Mesendoderm (in vitro differentiated cells): ENCODE data around the gene NECAB2.

Experiments
- DNase-seq: peaks from one replicate; pipeline ENCODE4 v3.0.0; 2013
- H2AK5ac ChIP-seq: 2 replicates; pipeline ENCODE4 v1.6.1; 2013; ENCODE audit warnings: low read length, inconsistent platforms
- H2BK120ac ChIP-seq: 2 replicates; pipeline ENCODE4 v1.6.1; 2013; ENCODE audit warnings: low read depth, mild to moderate bottlenecking, low read length, moderate library complexity, mixed read lengths
- H2BK15ac ChIP-seq: replicated peaks from 2 replicates; pipeline ENCODE4 v1.6.1; 2013; ENCODE audit warnings: low read depth, mild to moderate bottlenecking, moderate library complexity
- H2BK5ac ChIP-seq: 2 replicates; pipeline ENCODE4 v1.6.1; 2013; ENCODE audit warnings: low read length, inconsistent platforms
- H3K18ac ChIP-seq: 2 replicates; pipeline ENCODE4 v1.6.1; 2013; ENCODE audit warnings: mild to moderate bottlenecking, low read length, mixed read lengths
- H3K23ac ChIP-seq: one replicate; pipeline ENCODE4 v1.6.1; 2013; ENCODE audit warnings: low read length
- H3K27ac ChIP-seq: 2 replicates; pipeline ENCODE4 v1.5.1; 2013; ENCODE audit warnings: low read depth, mild to moderate bottlenecking, inconsistent platforms, low read length, moderate library complexity
- H3K27me3 ChIP-seq: 2 replicates; pipeline ENCODE4 v1.6.1; 2013; ENCODE audit warnings: low read length, control low read depth, mild to moderate bottlenecking, inconsistent platforms; ENCODE audit not compliant: insufficient read depth, poor library complexity
- H3K36me3 ChIP-seq: 2 replicates; pipeline ENCODE4 v1.6.1; 2013; ENCODE audit warnings: low read length, inconsistent platforms; ENCODE audit not compliant: control insufficient read depth, insufficient read depth
- H3K4ac ChIP-seq: one replicate; pipeline ENCODE4 v1.6.1; 2013; ENCODE audit warnings: low read depth, mild to moderate bottlenecking, low read length, moderate library complexity
- H3K4me1 ChIP-seq: 2 replicates; pipeline ENCODE4 v1.6.1; 2013; ENCODE audit warnings: low read depth, low read length, inconsistent platforms; ENCODE audit not compliant: control insufficient read depth
- H3K4me2 ChIP-seq: 2 replicates; pipeline ENCODE4 v1.6.1; 2013; ENCODE audit warnings: low read length
- H3K4me3 ChIP-seq: 2 replicates; pipeline ENCODE4 v1.5.1; 2013; ENCODE audit warnings: mild to moderate bottlenecking, low read length
- H3K56ac ChIP-seq: one replicate; pipeline ENCODE4 v1.6.1; 2013; ENCODE audit warnings: low read length
- H3K79me1 ChIP-seq: 2 replicates; pipeline ENCODE4 v1.6.1; 2013; ENCODE audit warnings: low read length, inconsistent platforms
- H3K79me2 ChIP-seq: 2 replicates; pipeline ENCODE4 v1.6.1; 2013; ENCODE audit warnings: mild to moderate bottlenecking, low read length; ENCODE audit not compliant: control insufficient read depth, insufficient read depth
- H3K9ac ChIP-seq: 2 replicates; pipeline ENCODE4 v1.6.1; 2013; ENCODE audit warnings: low read length, inconsistent platforms
- H4K5ac ChIP-seq: one replicate; pipeline ENCODE4 v1.6.1; 2013; ENCODE audit warnings: low read length
- H4K8ac ChIP-seq: one replicate; pipeline ENCODE4 v1.6.1; 2013; ENCODE audit warnings: low read depth, mild to moderate bottlenecking, control low read depth, low read length, moderate library complexity
- WGBS: extraction: QIAGEN DNeasy Blood & Tissue Kit; methylation state at CpG from one replicate; pipeline ENCODE4 v1.1.7; 2013; ENCODE audit warnings: low lambda C conversion rate, missing lambda C conversion rate; ENCODE audit not compliant: insufficient coverage; ENCODE audit errors: extremely low coverage; 5-methylcytosine and 5-hydroxymethylcytosine counted together

NECAB2 gene

DNA sequence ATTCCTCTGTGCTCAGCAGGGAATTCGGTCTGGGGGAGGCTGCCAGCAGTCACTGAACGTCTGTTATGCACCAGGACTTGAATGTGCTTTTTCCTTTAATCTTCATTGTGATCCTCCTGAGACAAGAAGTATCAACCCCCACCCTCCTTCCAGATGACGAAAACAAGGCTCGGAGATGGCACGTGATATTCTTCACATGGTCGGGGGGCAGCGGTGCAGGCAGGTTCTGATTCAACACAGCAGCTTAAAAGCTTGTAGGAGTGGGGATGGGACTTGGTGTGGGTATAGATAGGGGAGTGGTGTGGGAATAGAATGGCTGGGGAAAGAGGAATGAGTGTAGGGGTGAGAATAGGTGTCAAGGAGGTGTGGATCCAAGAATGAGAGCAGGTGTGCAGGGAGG, 6.4 kb downstream of the NECAB2 start:
- no peak overlapping the region for H4K8ac ChIP-seq
- H3K18ac ChIP-seq = no peak overlapping the region
- H3K79me2 ChIP-seq = no peaks in the 10 kb centered on the region
- no peak overlapping the region for H3K56ac ChIP-seq
- no peaks in the 10 kb centered on the region for H3K4me1 ChIP-seq
- no peaks in the 10 kb centered on the region for H3K79me1 ChIP-seq
- H2AK5ac ChIP-seq = no peak overlapping the region
- H2BK5ac ChIP-seq = no peak overlapping the region
- H2BK120ac ChIP-seq = no peak overlapping the region
- H3K4me2 ChIP-seq = no peak overlapping the region
- H3K4ac ChIP-seq = no peak overlapping the region
- no peak for DNase-seq
- no peak overlapping the region for H3K27ac ChIP-seq
- no peak overlapping the region for H3K23ac ChIP-seq
- no peak overlapping the region for H2BK15ac ChIP-seq
- no peaks in the 10 kb centered on the region for H3K27me3 ChIP-seq
- H4K5ac ChIP-seq = no peak overlapping the region
- no CpG with 5 or more reads among the region's 7 CpGs for WGBS
- no peak overlapping the region for H3K4me3 ChIP-seq
- H3K9ac ChIP-seq = no peak overlapping the region
- H3K36me3 ChIP-seq = no peaks in the 10 kb centered on the region

- Histone ChIP-seq H2BK120ac (no peak overlapping the region), H3K4ac (no peak overlapping the region), H3K9ac (no peak overlapping the region), H3K4me1 (no peaks in the 10 kb centered on the region), H3K18ac (no peak overlapping the region), H3K4me3 (no peak overlapping the region), H3K79me1 (no peaks in the 10 kb centered on the region), H3K27ac (no peak overlapping the region), H3K27me3 (no peaks in the 10 kb centered on the region), H2BK5ac (no peak overlapping the region), H3K23ac (no peak overlapping the region), H2AK5ac (no peak overlapping the region), H3K4me2 (no peak overlapping the region), H3K36me3 (no peaks in the 10 kb centered on the region), H3K56ac (no peak overlapping the region), H4K8ac (no peak overlapping the region), H2BK15ac (no peak overlapping the region), H4K5ac (no peak overlapping the region), H3K79me2 (no peaks in the 10 kb centered on the region)
- DNase-seq = no peak
- WGBS = no CpG with 5 or more reads among the region's 15 CpGs
Measured at GRCh38 chr16:83975590-83976260, 7.7 kb downstream of the NECAB2 start.

DNA sequence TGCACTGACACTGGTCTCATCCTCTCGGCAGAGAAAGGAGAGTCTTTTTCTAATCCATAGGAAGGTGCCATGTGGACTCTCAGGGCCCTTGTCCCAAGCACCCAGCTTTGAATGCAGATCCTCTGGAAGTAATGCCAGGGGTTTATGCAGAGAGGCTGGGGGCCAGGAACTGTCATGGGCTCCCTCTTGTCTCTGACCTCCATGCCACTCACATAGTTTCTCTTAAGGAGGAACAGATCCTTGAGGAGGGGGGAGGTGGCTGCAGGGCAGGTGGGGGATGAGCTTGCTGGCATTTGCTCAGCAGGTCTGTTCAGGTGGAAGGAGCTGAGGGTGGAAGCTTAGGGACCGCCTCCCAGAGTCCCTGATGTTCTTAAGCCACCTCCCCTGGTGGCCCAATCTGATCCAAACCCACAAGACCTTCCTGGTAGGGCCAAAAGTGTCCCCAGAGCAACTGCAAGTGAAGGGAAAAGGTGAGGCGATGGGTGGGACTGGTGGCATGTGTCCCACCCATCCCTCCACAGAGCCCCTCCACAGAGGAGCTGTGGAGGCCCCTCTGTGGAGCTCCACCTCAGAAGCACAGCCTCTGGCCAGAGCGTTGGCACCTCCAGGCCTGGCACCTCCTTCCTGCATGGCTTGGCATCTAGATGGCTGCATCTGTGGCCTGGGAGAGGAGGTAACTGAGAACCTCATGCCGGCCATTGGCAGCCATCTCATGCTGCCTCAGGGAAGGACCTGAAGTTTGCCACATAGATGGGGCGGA, 9.2 kb downstream of the NECAB2 start:
- WGBS = no CpG with 5 or more reads among the region's 6 CpGs
- H3K4me3 ChIP-seq = no peak overlapping the region

DNA sequence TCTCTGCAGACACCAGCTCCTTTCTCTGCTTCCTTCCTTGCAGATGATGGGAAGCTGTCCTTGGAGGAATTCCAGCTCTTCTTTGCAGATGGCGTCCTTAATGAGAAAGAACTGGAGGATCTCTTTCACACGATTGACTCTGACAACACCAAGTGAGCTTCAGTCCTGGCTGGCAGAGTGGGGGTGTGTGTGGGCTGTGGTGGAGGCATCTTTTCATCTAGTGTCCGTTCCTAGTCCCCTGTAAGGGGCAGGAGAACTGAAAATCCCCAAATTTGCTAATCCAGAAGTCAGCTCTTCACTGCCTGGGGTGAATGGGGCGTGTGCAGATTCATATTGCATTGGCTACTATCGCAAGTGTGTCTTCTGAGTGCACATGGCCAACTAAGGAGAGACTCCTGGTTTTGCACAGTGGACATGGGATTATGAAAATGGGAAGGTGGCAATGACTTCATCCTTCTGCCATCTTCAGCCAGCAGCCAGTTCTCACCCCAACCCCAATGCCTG, 10.4 kb downstream of the NECAB2 start:
- no peaks in the 10 kb centered on the region for H3K4me1 ChIP-seq
- no peak for DNase-seq
- no peak overlapping the region for H3K9ac ChIP-seq
- no peak overlapping the region for H3K4me3 ChIP-seq
- H3K56ac ChIP-seq = no peak overlapping the region
- no peak overlapping the region for H2BK120ac ChIP-seq
- no peak overlapping the region for H3K4ac ChIP-seq
- H4K8ac ChIP-seq = no peak overlapping the region
- H3K27ac ChIP-seq = no peak overlapping the region
- no peak overlapping the region for H2AK5ac ChIP-seq
- no peak overlapping the region for H2BK15ac ChIP-seq
- H3K79me2 ChIP-seq = no peaks in the 10 kb centered on the region
- H4K5ac ChIP-seq = no peak overlapping the region
- no peaks in the 10 kb centered on the region for H3K79me1 ChIP-seq
- H3K18ac ChIP-seq = no peak overlapping the region
- H2BK5ac ChIP-seq = no peak overlapping the region
- no peak overlapping the region for H3K23ac ChIP-seq
- H3K36me3 ChIP-seq = no peaks in the 10 kb centered on the region
- H3K27me3 ChIP-seq = no peaks in the 10 kb centered on the region
- H3K4me2 ChIP-seq = no peak overlapping the region
- no CpG with 5 or more reads among the region's 5 CpGs for WGBS

More for the DNA sequence above, 9.2 kb downstream of the NECAB2 start:
- Histone ChIP-seq H3K56ac (no peak overlapping the region), H3K79me1 (no peaks in the 10 kb centered on the region), H3K4me1 (no peaks in the 10 kb centered on the region), H4K5ac (no peak overlapping the region), H3K36me3 (no peaks in the 10 kb centered on the region), H3K4me2 (no peak overlapping the region), H2AK5ac (no peak overlapping the region), H3K79me2 (no peaks in the 10 kb centered on the region), H2BK15ac (no peak overlapping the region), H3K18ac (no peak overlapping the region), H2BK5ac (no peak overlapping the region), H3K23ac (no peak overlapping the region), H4K8ac (no peak overlapping the region), H2BK120ac (no peak overlapping the region), H3K27ac (no peak overlapping the region), H3K9ac (no peak overlapping the region), H3K4ac (no peak overlapping the region), H3K27me3 (no peaks in the 10 kb centered on the region)
- no peak for DNase-seq

- no peak overlapping the region for H2AK5ac ChIP-seq
- no peak overlapping the region for H3K23ac ChIP-seq
- H3K79me1 ChIP-seq = no peaks in the 10 kb centered on the region
- no peak overlapping the region for H2BK5ac ChIP-seq
- H3K27me3 ChIP-seq = no peaks in the 10 kb centered on the region
- no peak overlapping the region for H3K4me2 ChIP-seq
- no peak overlapping the region for H4K8ac ChIP-seq
- no peaks in the 10 kb centered on the region for H3K36me3 ChIP-seq
- no peaks in the 10 kb centered on the region for H3K79me2 ChIP-seq
- no peak overlapping the region for H3K18ac ChIP-seq
- WGBS = no CpG with 5 or more reads among the region's 7 CpGs
- H3K27ac ChIP-seq = no peak overlapping the region
- no peak overlapping the region for H4K5ac ChIP-seq
- no peak overlapping the region for H3K4me3 ChIP-seq
- no peak for DNase-seq
- H3K9ac ChIP-seq = no peak overlapping the region
- H2BK120ac ChIP-seq = no peak overlapping the region
- H3K56ac ChIP-seq = no peak overlapping the region
- H3K4me1 ChIP-seq = no peaks in the 10 kb centered on the region
- H2BK15ac ChIP-seq = no peak overlapping the region
- no peak overlapping the region for H3K4ac ChIP-seq
Measured at GRCh38 chr16:83979441-83979840, 11.4 kb downstream of the NECAB2 start.
